IPS DF 19.7 (cell line): ENCODE data around the gene DNAH17.

Source experiments
- DNase-seq: peaks from one replicate; pipeline ENCODE4 v3.0.0-alpha.2; 2013; ENCODE audit warnings: low read depth, low spot score

DNAH17 gene

GRCh38 chr17:78496311-78496710 lies 80.9 kb downstream of the DNAH17 start:
- DNase-seq = no peak

GRCh38 chr17:78495634-78496033 lies 81.6 kb downstream of the DNAH17 start:
- DNase-seq = no peak

DNA sequence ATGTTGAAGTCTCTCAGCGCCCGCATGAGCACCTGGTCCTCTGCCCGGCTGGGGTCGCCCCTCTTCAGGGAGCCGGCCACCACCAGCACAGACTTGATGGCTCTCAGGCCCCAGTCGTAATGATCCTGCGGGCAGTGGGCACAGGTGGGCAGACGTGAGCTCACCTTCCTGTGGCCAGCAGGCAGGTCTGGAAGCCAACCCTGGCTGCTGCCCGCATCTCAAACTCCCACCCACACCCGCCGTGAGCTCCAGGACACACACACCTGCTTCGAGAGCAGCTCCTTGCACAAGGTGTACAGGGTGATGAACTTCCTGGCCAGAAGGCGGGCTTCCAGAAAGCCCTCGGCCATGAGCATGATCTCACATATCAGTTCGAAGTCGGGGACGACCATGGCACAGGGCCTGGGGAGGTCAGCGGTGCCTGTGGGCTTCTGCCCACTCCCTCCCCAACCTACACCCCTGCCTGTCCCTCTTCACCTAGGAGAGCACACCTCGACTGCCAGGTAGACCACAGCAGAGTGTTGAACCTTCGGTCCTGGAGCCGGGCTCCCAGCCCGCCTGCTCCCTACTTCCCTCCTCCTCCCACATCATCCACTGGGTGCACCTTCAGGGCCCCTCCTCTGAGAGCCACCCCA lies 82.4 kb downstream of the DNAH17 start:
- no peak for DNase-seq

DNA sequence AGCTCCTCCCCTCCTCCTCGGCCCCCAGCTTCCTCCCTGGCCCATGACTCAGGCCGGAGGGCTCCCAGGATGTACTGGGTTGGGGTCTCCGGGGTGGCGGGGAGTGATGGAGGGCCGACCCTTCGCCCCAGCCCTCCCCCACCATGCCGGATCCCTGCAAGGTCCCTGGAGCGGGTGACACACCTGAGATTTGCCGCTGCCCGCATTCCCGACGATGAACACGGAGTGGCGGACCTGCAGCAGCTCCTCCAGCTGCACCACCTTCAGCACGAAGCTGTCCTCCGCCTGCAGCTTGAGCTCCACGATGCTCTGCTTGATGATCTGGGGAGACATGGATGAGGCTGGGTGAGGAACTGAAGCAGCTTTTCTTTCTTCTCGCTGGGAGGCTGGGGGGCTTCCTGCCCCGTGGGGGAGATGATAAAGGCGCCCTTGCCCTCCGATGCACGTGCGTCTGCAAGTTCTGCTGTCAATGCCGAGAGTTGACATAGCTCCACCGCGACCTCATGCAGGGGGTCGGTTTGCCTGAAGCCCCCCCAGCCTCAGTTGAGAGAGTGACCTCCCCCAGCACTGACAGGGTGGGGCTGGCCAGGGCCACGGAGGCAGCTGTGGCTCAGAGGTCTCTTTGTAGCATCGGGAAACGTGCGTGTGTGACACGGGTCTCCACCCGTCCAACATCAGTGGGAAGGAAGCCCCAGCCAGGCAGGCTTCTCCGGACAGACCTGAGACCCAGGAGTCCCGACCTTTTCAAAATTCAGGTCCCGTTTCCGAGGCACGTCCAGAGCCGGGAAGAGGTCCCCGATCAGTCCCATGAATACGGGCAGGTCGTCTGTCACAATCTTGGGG lies 83.1 kb downstream of the DNAH17 start:
- no peak for DNase-seq

- no peak for DNase-seq
These were observed 83.7 kb downstream of the DNAH17 start for GRCh38 chr17:78493450-78493849.

- no peak for DNase-seq
These were observed 84.9 kb downstream of the DNAH17 start for GRCh38 chr17:78492116-78492799.

GRCh38 chr17:78491236-78492115 lies 85.7 kb downstream of the DNAH17 start:
- no peak for DNase-seq

GRCh38 chr17:78490673-78491072 lies 86.5 kb downstream of the DNAH17 start:
- no peak for DNase-seq

- DNase-seq = no peak
These were observed 87.0 kb downstream of the DNAH17 start for GRCh38 chr17:78490156-78490555.

DNA sequence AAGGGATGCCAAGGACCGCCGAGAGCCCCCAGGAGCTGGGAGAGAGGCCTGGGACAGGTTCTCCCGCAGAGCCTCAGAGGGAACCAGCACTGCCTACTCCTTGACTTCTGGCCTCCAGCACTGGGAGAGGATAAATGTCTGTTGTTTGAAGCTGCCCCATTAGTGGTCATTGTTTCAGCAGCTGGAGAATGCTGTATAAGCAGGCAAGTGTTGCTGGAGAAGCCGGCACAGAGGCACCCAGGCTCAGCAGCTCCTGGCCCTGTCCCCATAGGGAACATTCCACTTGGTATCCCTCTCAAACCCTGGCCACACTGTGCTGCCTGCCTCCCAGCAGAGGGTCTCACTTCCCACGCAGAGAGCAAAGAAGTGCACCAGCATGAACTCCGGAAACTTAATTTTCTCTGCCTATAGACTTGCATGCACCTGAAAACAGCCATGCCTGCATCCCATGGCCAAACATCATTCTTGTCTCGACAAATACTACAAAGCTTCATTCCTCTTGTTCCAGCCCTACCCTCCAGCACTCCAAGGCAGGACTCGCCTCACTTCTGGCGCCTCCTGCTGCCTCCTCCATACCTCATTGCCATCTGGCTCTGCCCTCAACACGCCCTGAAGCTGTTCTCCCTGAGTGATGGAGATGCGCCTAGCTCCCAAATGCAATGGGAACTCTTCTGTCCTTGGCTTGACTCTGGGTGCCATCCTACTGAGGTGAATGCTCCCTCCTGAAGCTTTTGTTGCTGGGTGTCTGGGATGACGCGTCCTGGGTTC lies 88.1 kb downstream of the DNAH17 start:
- DNase-seq = no peak

DNA sequence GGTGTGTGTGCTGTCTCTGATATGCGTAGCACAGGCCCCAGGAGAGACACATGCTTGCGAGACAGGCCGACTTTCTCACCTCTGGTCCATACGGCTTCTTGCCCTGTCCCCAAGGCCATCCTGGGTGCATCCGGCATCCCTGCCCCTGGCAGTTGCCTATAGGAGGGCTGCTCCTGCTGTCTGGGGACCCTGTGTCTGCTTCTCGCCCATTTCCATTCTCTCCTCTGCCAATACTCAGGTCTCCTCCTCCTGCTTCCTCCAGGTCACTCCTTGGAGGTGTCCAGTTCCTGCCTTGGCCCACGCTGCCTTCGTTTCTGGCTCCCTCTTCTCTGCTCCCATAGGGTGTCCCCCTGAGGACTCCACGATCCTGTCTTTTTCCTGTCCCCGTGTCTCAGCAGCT lies 89.0 kb downstream of the DNAH17 start:
- no peak for DNase-seq

DNA sequence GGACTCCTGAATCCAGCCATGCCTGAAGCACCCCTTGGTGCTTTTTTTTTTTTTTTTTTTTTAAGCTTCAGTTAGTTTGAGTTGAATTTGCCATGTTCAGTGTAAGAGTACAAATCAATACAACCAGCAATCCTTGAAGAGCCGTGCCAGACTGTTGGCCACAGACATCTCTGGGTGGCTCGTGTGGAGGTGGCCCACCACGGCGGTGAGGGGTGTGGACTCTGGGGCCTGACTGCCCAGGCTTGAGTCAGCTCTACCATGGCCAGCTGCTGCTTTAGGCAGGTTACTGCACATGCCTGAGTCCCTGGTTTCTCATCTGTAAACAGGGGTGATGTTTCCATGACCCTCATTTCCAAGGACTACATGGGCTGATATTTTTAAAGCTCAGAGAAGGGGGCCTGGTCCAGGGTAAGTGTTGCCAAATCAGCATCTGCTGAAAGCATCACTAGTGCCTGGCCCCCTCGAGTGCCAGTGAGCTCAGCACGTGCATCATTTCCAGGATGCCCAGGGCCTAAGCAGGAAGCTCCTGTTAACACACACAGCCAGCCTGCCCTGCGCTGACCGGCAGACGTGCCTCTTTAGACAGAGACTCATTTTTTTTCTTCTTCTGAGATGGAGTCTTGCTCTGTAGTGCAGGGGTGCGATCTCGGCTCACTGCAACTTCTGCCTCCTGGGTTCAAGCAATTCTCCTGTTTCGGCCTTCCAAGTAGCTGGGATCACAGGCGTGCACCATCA lies 90.1 kb downstream of the DNAH17 start:
- no peak for DNase-seq

DNA sequence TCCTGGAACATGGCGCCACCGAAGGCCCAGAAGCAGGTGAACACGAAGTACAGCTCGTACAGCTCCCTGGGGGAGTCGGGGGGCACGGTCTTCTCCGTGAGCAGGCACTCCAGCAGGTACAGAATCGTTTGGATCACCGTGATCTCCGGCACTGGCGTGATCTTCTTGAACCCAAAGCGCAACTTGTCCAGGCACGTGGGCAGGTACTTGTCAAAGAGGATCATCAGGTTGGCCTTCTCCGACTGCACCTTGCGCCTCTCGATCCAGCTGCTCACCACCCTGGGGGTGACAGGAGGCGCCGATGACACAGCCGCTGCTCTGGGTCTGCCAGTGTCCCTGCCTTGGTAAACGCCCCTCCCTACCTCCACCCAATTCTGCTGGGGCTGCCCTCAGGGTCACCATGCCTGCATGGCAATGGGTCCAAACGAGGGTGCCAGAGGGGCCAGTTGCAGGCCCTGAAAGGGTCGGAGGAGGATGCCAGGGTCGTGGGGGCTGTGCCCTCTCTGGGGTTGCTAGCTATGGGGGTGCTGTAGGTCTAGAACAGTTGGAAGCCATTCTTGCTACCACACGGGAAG lies 90.9 kb downstream of the DNAH17 start:
- no peak for DNase-seq

- no peak for DNase-seq
These were observed 91.7 kb downstream of the DNAH17 start for GRCh38 chr17:78485290-78486168.

GRCh38 chr17:78484271-78485246 lies 92.6 kb downstream of the DNAH17 start:
- no peak for DNase-seq

GRCh38 chr17:78479369-78479768 lies 97.8 kb downstream of the DNAH17 start:
- no peak for DNase-seq

DNA sequence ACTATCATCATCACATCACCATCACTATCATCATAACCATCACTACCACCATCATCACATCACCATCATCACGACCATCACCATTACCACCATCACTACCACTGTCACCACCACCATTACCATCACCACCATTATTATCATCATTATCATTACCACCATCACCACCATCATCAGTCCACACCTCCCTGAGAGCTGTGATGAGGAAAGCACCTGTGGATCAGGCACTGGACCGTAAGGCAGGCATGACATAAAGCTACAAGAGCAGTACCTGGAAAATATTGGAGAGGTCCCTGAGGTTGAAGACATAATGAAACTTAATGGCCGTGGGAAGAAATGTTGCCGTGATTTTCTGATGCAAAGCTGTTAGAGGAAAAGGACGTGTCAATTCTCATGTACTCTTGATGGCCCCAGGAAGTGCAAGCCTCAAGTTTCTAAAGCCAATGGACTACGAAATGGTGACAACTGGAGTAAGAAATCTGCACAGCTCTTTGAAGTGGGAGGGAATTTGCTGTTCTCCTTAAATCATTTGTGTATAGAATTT lies 98.4 kb downstream of the DNAH17 start:
- no peak for DNase-seq
